ENCODE data around the gene PIK3C3. TPM values are rescaled to one million over a fixed set of nuclear protein-coding genes. Genes with fewer than 3 reads are reported as not detected.

The PIK3C3 gene
- total RNA-seq, 4 donors from 2014 or later: 34.3 to 66.5 (median 38.0) TPM

DNA sequence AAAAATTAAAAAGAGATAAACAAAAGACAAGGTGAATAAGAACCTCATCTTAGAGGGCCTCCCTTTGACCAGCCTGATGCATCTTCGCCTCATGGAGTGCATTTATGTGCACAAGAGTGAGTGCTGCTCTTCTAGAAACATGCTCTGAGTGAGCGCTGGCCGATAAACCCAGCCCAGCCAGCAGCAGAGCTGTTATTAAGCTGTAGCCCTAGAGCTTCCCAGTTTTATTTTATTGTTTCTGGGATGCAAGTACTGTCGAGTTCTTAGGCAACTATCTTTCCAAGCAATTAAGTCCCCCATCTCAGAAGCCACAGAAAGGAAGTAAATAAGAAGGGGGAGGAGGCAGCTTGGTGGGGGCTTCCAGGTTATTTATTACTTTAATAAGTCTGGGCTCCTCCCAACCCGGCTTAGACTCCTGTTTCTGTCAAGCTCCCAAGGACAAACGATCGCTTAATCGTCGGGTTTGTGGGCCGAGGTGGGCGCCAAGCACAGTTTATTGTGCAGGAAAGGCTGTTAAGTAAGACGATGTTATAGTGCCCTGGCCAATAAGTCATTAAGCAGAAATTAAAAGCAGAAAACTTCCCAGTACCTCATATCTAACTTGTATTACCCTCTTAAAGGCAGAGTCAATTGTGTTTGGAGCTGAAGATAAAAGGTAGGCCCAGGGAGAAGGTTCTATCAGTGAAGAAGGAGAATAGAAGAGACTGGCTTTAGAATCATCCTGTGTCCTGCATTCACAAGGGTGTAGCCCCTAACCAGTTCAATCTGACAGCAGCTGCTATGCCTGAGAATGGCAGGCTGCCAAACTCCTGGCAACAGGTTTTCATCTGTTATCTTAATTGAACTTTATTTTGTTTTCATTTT is 176.3 kb downstream of the PIK3C3 start:
- ATAC-seq (ENCODE audit: low FRiP score) (no peak), DNase-seq (ENCODE audit: low spot score) (no peak)
- TF ChIP-seq CTCF (IDR thresholded peaks at IDR 0.05): no peak

DNA sequence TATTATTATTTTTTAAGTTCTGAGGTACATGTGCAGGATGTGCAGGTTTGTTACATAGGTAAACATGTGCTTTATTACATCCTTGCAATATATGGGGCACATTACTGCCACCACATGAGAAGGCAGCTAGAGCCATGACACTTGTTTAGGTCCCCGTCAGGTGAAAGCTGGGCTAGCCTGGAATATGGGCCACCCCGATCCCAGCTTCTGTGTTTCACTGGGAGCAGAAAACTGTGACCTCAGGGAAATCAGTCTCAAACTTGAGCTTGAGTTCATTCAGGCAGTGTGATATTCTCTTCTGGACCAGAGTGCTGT is 176.9 kb downstream of the PIK3C3 start:
- DNase-seq (ENCODE audit: low spot score) (no peak), ATAC-seq (ENCODE audit: low FRiP score) (no peak)
- no peak for TF ChIP-seq CTCF (IDR thresholded peaks at IDR 0.05)

All from omental fat pad (tissue), 4 donors.